NCI-H345 treated with DMSO at 0.1 percent for 48 hours (cell line): Measurements from ENCODE around the gene NPM3.
"Not testable (repeated sequence)": the region's sequence is repeated elsewhere in the genome, so short reads cannot be mapped to it uniquely, and the experiment has no call there.

Experiments
- DNase-seq: peaks from one replicate; lab custom pipeline; 2025; ENCODE audit not compliant: unreplicated experiment; lab: John Stamatoyannopoulos, UW

NPM3 gene

GRCh38 chr10:101807158-101807557 lies 23.9 kb upstream of the NPM3 start:
- DNase-seq: no peak

GRCh38 chr10:101803511-101803910 lies 20.3 kb upstream of the NPM3 start:
- no peak for DNase-seq

- DNase-seq: no peak
Observed at GRCh38 chr10:101797403-101798059, 14.3 kb upstream of the NPM3 start.

GRCh38 chr10:101793526-101793925 lies 10.3 kb upstream of the NPM3 start:
- DNase-seq: no peak

GRCh38 chr10:101789686-101790085 lies 6.4 kb upstream of the NPM3 start:
- DNase-seq: no peak

- DNase-seq: not testable (repeated sequence)
Observed at GRCh38 chr10:101789231-101789630, 6.0 kb upstream of the NPM3 start.

- no peak for DNase-seq
Observed at GRCh38 chr10:101785801-101786200, 2.6 kb upstream of the NPM3 start.

GRCh38 chr10:101784558-101784957 lies 1.3 kb upstream of the NPM3 start:
- no peak for DNase-seq

- DNase-seq: no peak
Observed at GRCh38 chr10:101783736-101784118, 481 bp upstream of the NPM3 start.

GRCh38 chr10:101781984-101782810 lies 1.0 kb downstream of the NPM3 start:
- no peak for DNase-seq

GRCh38 chr10:101781655-101781983 lies 1.6 kb downstream of the NPM3 start:
- DNase-seq: no peak

GRCh38 chr10:101780818-101781654 lies 2.2 kb downstream of the NPM3 start:
- peak; percentile 32 for DNase-seq

GRCh38 chr10:101780187-101780817 lies 2.9 kb downstream of the NPM3 start:
- no peak for DNase-seq

- DNase-seq: no peak
Observed at GRCh38 chr10:101779544-101780186, 3.6 kb downstream of the NPM3 start.

- no peak for DNase-seq
Observed at GRCh38 chr10:101778781-101779543, 4.3 kb downstream of the NPM3 start.

GRCh38 chr10:101778151-101778780 lies 5.0 kb downstream of the NPM3 start:
- DNase-seq: no peak

- DNase-seq: no peak
Observed at GRCh38 chr10:101777619-101778145, 5.6 kb downstream of the NPM3 start.

- DNase-seq: no peak
Observed at GRCh38 chr10:101776161-101776817, 7.0 kb downstream of the NPM3 start.
